Fibroblast of the aortic adventitia (primary cell): ENCODE results near the gene IMMP2L. TPM values are rescaled to one million over a fixed set of nuclear protein-coding genes. Genes with fewer than 3 reads are reported as not detected.

ENCODE experiments used
- DNase-seq: peaks from one replicate; pipeline ENCODE4 v3.0.0-alpha.2; 2010; ENCODE audit warnings: low read depth
- H3K4me3 ChIP-seq: 2 replicates; pipeline ENCODE4 v1.5.1; 2011; ENCODE audit warnings: low read depth, mild to moderate bottlenecking, control low read depth, low read length, moderate library complexity
- total RNA-seq: library from RNA; depleted of rRNA; stranded (reverse); fragments of >200 nt; gene quantifications from 2 replicates; pipeline ENCODE4 v1.2.3, GENCODE V29; 2012; ENCODE audit warnings: low replicate concordance
- TF ChIP-seq, protein P1 (sequence below): IDR thresholded peaks from 2 replicates; pipeline ENCODE4 v1.5.1; 2011; ENCODE audit warnings: mild to moderate bottlenecking, low read length, control low read depth, inconsistent platforms; ENCODE audit not compliant: insufficient read depth

IMMP2L gene
- total RNA-seq, 1 donor = 9.9 TPM

DNA sequence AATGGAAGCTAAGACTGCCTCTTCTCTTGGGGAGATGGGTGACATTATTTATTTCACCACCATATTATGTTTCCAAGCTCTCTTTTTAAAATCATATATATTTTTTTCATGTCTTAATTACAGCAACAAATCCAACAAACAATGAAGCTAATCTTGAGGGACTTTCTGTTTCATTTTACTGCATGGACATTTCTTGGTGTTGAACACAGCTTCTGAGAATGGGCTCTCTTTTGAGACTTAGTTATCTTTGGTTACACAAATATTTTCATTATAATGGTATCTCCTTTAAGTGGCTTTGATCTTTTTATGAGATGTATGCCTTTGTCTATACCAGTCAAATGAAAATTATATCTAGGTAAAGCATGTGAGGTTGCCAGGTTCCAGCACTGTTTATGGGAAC, 681.3 kb downstream of the IMMP2L start:
- no peak for DNase-seq
- H3K4me3 ChIP-seq = no peak overlapping the region
- TF ChIP-seq, protein P1, sequence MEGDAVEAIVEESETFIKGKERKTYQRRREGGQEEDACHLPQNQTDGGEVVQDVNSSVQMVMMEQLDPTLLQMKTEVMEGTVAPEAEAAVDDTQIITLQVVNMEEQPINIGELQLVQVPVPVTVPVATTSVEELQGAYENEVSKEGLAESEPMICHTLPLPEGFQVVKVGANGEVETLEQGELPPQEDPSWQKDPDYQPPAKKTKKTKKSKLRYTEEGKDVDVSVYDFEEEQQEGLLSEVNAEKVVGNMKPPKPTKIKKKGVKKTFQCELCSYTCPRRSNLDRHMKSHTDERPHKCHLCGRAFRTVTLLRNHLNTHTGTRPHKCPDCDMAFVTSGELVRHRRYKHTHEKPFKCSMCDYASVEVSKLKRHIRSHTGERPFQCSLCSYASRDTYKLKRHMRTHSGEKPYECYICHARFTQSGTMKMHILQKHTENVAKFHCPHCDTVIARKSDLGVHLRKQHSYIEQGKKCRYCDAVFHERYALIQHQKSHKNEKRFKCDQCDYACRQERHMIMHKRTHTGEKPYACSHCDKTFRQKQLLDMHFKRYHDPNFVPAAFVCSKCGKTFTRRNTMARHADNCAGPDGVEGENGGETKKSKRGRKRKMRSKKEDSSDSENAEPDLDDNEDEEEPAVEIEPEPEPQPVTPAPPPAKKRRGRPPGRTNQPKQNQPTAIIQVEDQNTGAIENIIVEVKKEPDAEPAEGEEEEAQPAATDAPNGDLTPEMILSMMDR = no peak

DNA sequence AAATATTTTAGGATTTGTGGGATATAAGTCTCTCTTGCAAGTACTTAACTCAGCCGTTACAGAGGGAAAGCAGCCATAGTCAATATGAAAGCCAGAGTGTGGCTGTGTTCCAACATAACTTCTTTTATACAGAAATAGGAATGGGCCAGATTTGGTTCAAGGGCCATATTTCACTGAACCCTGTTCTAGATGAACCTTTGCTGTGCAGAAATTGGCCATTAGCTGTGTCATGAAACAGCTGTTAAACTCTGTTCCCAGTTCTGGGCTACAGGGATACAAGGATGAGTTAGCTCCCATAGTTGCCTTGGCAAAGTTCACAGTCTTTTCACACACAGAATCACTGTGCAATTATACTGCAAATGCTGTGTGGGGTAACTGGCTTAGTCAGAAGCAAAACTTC, 685.3 kb downstream of the IMMP2L start:
- TF ChIP-seq, protein P1 = no peak
- H3K4me3 ChIP-seq = no peak overlapping the region
- DNase-seq = no peak

DNA sequence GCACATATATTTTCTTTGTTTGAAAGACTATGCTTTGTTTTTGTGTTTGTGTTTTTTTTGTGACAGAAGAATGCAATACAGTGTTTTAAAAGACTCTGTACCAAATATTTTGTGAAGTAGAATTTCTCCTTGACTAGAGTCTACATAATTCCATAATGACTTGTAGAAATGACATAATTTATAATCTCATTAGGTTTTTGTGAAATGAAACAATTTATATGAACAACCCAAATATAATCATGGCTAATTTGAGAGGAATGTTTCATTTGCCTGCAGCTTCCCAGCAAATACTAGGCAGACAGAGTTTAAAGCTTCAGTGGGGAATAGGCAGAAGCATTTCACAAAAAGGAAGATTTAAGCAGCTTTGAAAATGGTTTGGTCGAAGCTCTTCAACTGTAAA, 686.9 kb downstream of the IMMP2L start:
- TF ChIP-seq, protein P1 = no peak
- no peak overlapping the region for H3K4me3 ChIP-seq
- DNase-seq = no peak

DNA sequence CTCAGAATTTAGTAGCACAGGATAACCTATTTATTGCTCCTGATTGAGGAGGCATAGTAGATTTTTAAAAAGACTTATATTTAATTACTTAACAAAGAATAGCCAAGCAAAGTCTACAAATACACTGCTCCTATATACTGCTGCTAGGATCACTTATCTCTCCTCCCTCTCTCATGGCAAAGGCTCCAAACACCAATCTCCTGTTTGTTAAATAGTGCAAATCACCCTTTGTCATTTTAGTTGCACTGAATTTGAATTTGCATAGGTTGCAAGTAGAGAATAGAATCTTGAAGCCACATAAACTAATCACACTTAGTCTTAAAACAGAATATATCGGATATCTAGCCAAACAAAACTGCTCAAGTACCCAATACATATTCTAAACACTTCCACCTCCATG, 690.4 kb downstream of the IMMP2L start:
- TF ChIP-seq, protein P1 = no peak
- H3K4me3 ChIP-seq = no peak overlapping the region
- no peak for DNase-seq

DNA sequence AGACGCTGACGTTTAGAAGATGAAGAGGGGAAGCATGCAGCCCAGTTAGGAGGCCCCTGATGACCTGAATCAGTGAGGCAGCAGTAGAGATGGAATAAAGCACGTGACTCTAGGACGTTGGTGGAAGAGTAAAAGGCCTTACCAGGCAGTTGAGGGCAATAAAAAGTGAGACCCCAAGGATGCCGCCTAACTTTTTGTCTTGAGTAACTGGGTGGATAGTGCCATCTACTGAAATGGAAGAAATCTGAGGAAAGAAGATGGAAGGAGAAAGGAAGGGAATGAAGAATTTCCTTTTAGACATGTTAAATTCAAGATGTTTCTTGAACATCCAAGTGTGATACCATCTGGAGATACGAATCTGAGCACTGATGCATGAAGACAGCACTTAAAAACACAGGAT, 691.4 kb downstream of the IMMP2L start:
- DNase-seq = no peak
- TF ChIP-seq, protein P1 = no peak
- no peak overlapping the region for H3K4me3 ChIP-seq

DNA sequence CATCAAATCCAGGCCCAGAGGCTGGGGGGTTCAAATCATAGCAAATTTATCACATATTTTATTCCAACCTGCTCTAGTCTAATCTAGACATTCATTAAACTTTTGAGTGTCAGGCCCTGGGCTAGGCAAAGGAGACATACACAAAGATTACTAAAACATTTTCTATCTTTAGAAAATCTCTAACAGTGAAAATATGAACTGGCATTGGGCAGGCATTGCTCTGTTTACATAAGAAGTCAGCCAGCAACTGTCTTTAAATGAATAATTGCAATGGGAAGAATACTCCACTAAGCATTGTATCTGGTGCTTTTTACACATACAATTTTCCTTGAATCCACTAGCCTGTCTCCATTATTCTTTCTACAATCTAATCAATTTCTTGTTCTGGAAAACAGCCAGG, 693.8 kb downstream of the IMMP2L start:
- TF ChIP-seq, protein P1 = no peak
- H3K4me3 ChIP-seq = no peak overlapping the region
- DNase-seq = no peak

DNA sequence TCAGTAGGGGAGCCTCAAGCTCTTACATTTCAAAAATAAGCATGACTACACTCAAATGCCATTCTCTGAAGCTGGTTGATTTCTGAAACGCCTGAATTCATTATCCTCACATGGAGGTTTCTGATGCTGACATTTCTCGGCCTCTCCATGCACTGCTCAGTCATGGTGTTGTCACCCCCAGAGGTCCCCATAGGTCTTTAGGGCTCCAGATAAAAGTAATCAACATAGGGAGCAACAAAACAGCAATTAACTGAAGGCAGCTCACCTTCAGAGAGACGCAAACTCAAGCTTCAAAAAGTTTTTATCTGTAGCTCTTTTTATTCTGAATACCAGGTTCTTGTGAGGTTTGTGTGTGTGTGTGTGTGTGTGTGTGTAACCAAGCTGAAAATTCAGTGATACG, 694.5 kb downstream of the IMMP2L start:
- DNase-seq = no peak
- TF ChIP-seq, protein P1 = no peak
- no peak overlapping the region for H3K4me3 ChIP-seq
